HepG2 (cell line): ENCODE data around the gene DTNB. TPM values are rescaled to one million over a fixed set of nuclear protein-coding genes. Genes with fewer than 3 reads are reported as not detected.

Experiments used
- ATAC-seq: fragments of 200-7000 bp; cut with Tn5 transposase; 3 replicates; pipeline ENCODE4 v1.9.1; 2020; ENCODE audit warnings: mild to moderate bottlenecking, moderate library complexity
- BruUV-seq: library from RNA; stranded (reverse); fragments of 400-500 nt; replicated peaks from 2 replicates; lab custom pipeline; 2021; lab: Mats Ljungman, UMichigan
- CTCF ChIA-PET: fragments of 300-600 bp; formaldehyde crosslinking; extraction: SDS; loops from one replicate; lab custom pipeline; 2021; ENCODE audit warnings: low total read pairs, inconsistent platforms, low intra/inter-chr PET ratio; lab: Yijun Ruan, JAX
- POLR2A ChIA-PET: fragments of 350-600 bp; sonication (Branson Sonifier 250); formaldehyde crosslinking; loops from one replicate; lab custom pipeline; 2020; ENCODE audit warnings: antibody characterized with exemption, inconsistent platforms; lab: Yijun Ruan, JAX
- DNase-seq: peaks from one replicate; pipeline ENCODE4 v3.0.0-alpha.2; 2015; ENCODE audit warnings: low spot score
- FAIRE-seq: peaks from 3 replicates; lab custom pipeline; 2011; peaks lifted over from hg19 to GRCh38; lab: Jason Lieb, UNC
- H2AFZ ChIP-seq: one replicate; pipeline ENCODE4 v1.6.1; 2011; ENCODE audit warnings: low read length, inconsistent platforms
- H3K27ac ChIP-seq: fragments of 300-600 bp; 3 replicates; pipeline ENCODE4 v1.8.0; 2011; ENCODE audit warnings: mixed run types, mild to moderate bottlenecking, mixed read lengths, low read length, inconsistent platforms; ENCODE audit not compliant: insufficient read depth; ENCODE audit errors: extremely low read length
- H3K27me3 ChIP-seq, 2 experiments: fragments of 200-600 bp in 1 of 2; 2 replicates in 1 of 2; 3 replicates in 1 of 2; pipeline versions ENCODE4 v1.6.0 to v1.8.0; 2011; ENCODE audit warnings: low read length in 2 of 2, mild to moderate bottlenecking in 2 of 2, moderate library complexity in 2 of 2, inconsistent platforms in 1 of 2; ENCODE audit not compliant: insufficient read depth in 2 of 2, control insufficient read depth in 1 of 2
- H3K36me3 ChIP-seq, 2 experiments: fragments of 200-600 bp in 1 of 2; replicated peaks in 1 of 2; 2 replicates in 1 of 2; 3 replicates in 1 of 2; pipeline versions ENCODE4 v1.5.1 to v1.8.0; 2011; ENCODE audit warnings: low read length in 2 of 2, inconsistent platforms in 1 of 2; ENCODE audit not compliant: insufficient read depth in 2 of 2, control insufficient read depth in 1 of 2
- H3K4me1 ChIP-seq: 2 replicates; pipeline ENCODE4 v1.5.1; 2012; ENCODE audit warnings: low read length, inconsistent platforms; ENCODE audit not compliant: insufficient read depth
- H3K4me2 ChIP-seq: 2 replicates; pipeline ENCODE4 v1.6.0; 2011; ENCODE audit warnings: low read depth, low read length, inconsistent platforms
- H3K4me3 ChIP-seq, 3 experiments: fragments of 200-600 bp in 1 of 3; sonication (generic), shearing (Covaris generic) in 1 of 3; replicated peaks in 1 of 3; 2 replicates each; pipeline ENCODE4 v1.5.1; 2011 to 2016; ENCODE audit warnings: low read length in 3 of 3, inconsistent platforms in 2 of 3, low read depth in 2 of 3, mild to moderate bottlenecking in 2 of 3, control low read depth in 1 of 3, mixed read lengths in 1 of 3; ENCODE audit not compliant: insufficient read depth in 1 of 3
- H3K79me2 ChIP-seq: one replicate; pipeline ENCODE4 v1.6.1; 2011; ENCODE audit warnings: low read length, inconsistent platforms; ENCODE audit not compliant: insufficient read depth
- H3K9ac ChIP-seq: 2 replicates; pipeline ENCODE4 v1.6.0; 2011; ENCODE audit warnings: mild to moderate bottlenecking, low read depth, low read length, inconsistent platforms; ENCODE audit not compliant: insufficient read depth
- H3K9me3 ChIP-seq: 2 replicates; pipeline ENCODE4 v1.5.1; 2012; ENCODE audit warnings: mild to moderate bottlenecking, low read length
- H4K20me1 ChIP-seq: 2 replicates; pipeline ENCODE4 v1.6.0; 2011; ENCODE audit warnings: inconsistent platforms, mild to moderate bottlenecking, low read length, moderate library complexity; ENCODE audit not compliant: insufficient read depth
- ATF7-NPFF ChIP-seq: sonication (generic); formaldehyde crosslinking; IDR thresholded peaks from 2 replicates; pipeline ENCODE4 v1.8.1; 2023; ENCODE audit warnings: mild to moderate bottlenecking, low read depth, missing genetic modification reagents, moderate library complexity
- EED ChIP-seq: sonication (generic); formaldehyde crosslinking; IDR thresholded peaks from 2 replicates; pipeline ENCODE4 v1.5.0; 2020; ENCODE audit warnings: mild to moderate bottlenecking, missing genetic modification reagents
- HMG20A ChIP-seq: IDR thresholded peaks from 2 replicates; pipeline ENCODE4 v1.6.1; 2016; ENCODE audit warnings: borderline replicate concordance
- HOXA5 ChIP-seq: sonication (generic); formaldehyde crosslinking; IDR thresholded peaks from 2 replicates; pipeline ENCODE4 v1.4.0; 2020; ENCODE audit warnings: missing genetic modification reagents
- KAT7 ChIP-seq: IDR thresholded peaks from 2 replicates; pipeline ENCODE4 v1.6.1; 2018; ENCODE audit warnings: borderline replicate concordance, missing compliant biosample characterization
- MED1 ChIP-seq: sonication (generic); formaldehyde crosslinking; IDR thresholded peaks from 2 replicates; pipeline ENCODE4 v1.4.0; 2020; ENCODE audit warnings: missing genetic modification reagents
- ZBTB1 ChIP-seq: sonication (generic); formaldehyde crosslinking; IDR thresholded peaks from 2 replicates; pipeline ENCODE4 v1.4.0; 2020; ENCODE audit warnings: missing genetic modification reagents, borderline replicate concordance
- ZFP41 ChIP-seq: sonication (generic); formaldehyde crosslinking; IDR thresholded peaks from 2 replicates; pipeline ENCODE4 v1.4.0; 2020; ENCODE audit warnings: mild to moderate bottlenecking, missing genetic modification reagents, borderline replicate concordance
- ZNF224 ChIP-seq: sonication (generic); formaldehyde crosslinking; IDR thresholded peaks from 2 replicates; pipeline ENCODE4 v1.5.0; 2020; ENCODE audit warnings: mild to moderate bottlenecking, missing genetic modification reagents
- ZNF331 ChIP-seq: sonication (generic); formaldehyde crosslinking; IDR thresholded peaks from 2 replicates; pipeline ENCODE4 v1.4.0; 2020; ENCODE audit warnings: missing genetic modification reagents
- ZNF484 ChIP-seq: sonication (generic); formaldehyde crosslinking; IDR thresholded peaks from 2 replicates; pipeline ENCODE4 v1.5.1; 2020; ENCODE audit warnings: mild to moderate bottlenecking, low read depth, missing genetic modification reagents, borderline replicate concordance
- ZNF563 ChIP-seq: sonication (generic); formaldehyde crosslinking; IDR thresholded peaks from 2 replicates; pipeline ENCODE4 v1.8.0; 2022; ENCODE audit warnings: mild to moderate bottlenecking, moderate library complexity, missing genetic modification reagents
- ZNF609 ChIP-seq: sonication (generic); formaldehyde crosslinking; IDR thresholded peaks from 2 replicates; pipeline ENCODE4 v1.4.0; 2020; ENCODE audit warnings: mild to moderate bottlenecking, missing genetic modification reagents, borderline replicate concordance
- WGBS: methylation state at CpG from one replicate; pipeline ENCODE4 v1.1.6; 2017; ENCODE audit warnings: low lambda C conversion rate; 5-methylcytosine and 5-hydroxymethylcytosine counted together
- in situ Hi-C: cut with HindIII; loops from 2 replicates; pipeline ENCODE4 v1.10.0; 2017; ENCODE audit warnings: low pct_unique_long_range_greater_than_20kb; ENCODE audit not compliant: extremely low pct_ligation_motif_present
- intact Hi-C: fragments of 100-400 bp; cut with micrococcal nuclease; formaldehyde crosslinking; loops from one replicate; pipeline ENCODE4 v1.10.0; 2022; ENCODE audit not compliant: unreplicated experiment
- polyA plus RNA-seq, 8 experiments: library from polyadenylated mRNA; depleted of rRNA in 3 of 8; stranded (reverse) in 7 of 8; unstranded in 1 of 8; fragments of >200 nt; fragmentation: Illumina TruSeq in 4 of 8; extraction: Trizol in 4 of 8; gene quantifications; 2 replicates each; pipeline versions ENCODE4 v1.2.1 to v1.2.3, GENCODE V29; 2011 to 2016; ENCODE audit warnings: low read depth in 4 of 8, missing spikeins in 1 of 8, mixed read lengths in 1 of 8; ENCODE audit not compliant: insufficient read depth in 1 of 8
- total RNA-seq, 5 experiments: library from RNA; depleted of rRNA; stranded (reverse); fragments of >200 nt; fragmentation: Illumina TruSeq; extraction: Trizol; gene quantifications; 2 replicates each; pipeline ENCODE4 v1.2.3, GENCODE V29; 2016; ENCODE audit warnings: low read depth in 1 of 5
- TF ChIP-seq, protein P1 (sequence below): sonication (generic); formaldehyde crosslinking; IDR thresholded peaks from 2 replicates; pipeline ENCODE4 v1.4.0; 2020; ENCODE audit warnings: missing genetic modification reagents

Gene DTNB
- total and polyA plus RNA-seq, 2 of the 13 experiments (the other 11 are each of a cell fraction or from before 2014, with no cell fraction given), result 14.4 to 23.9 TPM

DNA sequence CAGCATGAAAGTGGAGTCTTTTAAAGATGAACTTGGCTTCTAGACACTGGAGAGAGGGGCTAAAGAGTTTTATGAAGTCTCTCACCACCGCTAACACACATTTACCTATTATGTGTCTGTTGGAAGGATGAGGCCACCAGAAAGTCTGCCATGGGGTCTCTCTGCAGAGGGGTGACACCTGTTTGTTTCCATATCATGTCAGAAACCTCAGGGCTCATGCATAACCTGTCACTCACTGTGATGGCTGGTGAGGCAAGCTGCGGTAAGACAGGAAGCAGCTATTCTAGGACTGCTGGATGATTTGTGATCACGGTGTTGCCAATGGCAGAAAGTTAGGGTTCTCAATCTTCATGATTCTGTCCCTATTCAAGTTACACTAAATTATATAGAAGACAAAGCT lies 270.9 kb downstream of the DTNB start:
- no peak overlapping the region for H3K4me3 ChIP-seq
- ChIA-PET CTCF (no interaction called here), POLR2A (no interaction called here)
- no peak for DNase-seq
- no peak overlapping the region for H3K4me2 ChIP-seq
- H3K4me1 ChIP-seq, result no peaks in the 10 kb centered on the region
- TF ChIP-seq EED (CRISPR knock-in tag), result no peak
- no peak for TF ChIP-seq ZNF609 (CRISPR knock-in tag)
- no peak for TF ChIP-seq HOXA5 (CRISPR knock-in tag)
- no peak for TF ChIP-seq ATF7-NPFF
- no peak for TF ChIP-seq HMG20A
- TF ChIP-seq ZFP41 (CRISPR knock-in tag), result no peak
- TF ChIP-seq ZNF563 (CRISPR knock-in tag), result no peak
- TF ChIP-seq, protein P1, sequence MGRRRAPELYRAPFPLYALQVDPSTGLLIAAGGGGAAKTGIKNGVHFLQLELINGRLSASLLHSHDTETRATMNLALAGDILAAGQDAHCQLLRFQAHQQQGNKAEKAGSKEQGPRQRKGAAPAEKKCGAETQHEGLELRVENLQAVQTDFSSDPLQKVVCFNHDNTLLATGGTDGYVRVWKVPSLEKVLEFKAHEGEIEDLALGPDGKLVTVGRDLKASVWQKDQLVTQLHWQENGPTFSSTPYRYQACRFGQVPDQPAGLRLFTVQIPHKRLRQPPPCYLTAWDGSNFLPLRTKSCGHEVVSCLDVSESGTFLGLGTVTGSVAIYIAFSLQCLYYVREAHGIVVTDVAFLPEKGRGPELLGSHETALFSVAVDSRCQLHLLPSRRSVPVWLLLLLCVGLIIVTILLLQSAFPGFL (CRISPR knock-in tag), result no peak
- TF ChIP-seq ZNF484 (CRISPR knock-in tag), result no peak
- no peak for TF ChIP-seq ZNF331 (CRISPR knock-in tag)
- TF ChIP-seq ZNF224 (CRISPR knock-in tag), result no peak
- no peak for TF ChIP-seq KAT7 (CRISPR knock-in tag)
- TF ChIP-seq ZBTB1 (CRISPR knock-in tag), result no peak
- no peak for TF ChIP-seq MED1 (CRISPR knock-in tag)
- H3K36me3 ChIP-seq, result no peaks in the 10 kb centered on the region
- in situ Hi-C loops (no loop called here), intact Hi-C loops (no loop called here)
- H4K20me1 ChIP-seq, result no peaks in the 10 kb centered on the region
- H3K9me3 ChIP-seq, result no peaks in the 10 kb centered on the region
- no peak for FAIRE-seq
- H2AFZ ChIP-seq, result no peak overlapping the region
- no peak for ATAC-seq
- H3K27me3 ChIP-seq, result no peaks in the 10 kb centered on the region
- 94% methylated on average over 3 of the region's 3 CpGs for whole genome bisulfite sequencing
- H3K9ac ChIP-seq, result no peak overlapping the region
- no TSS peak for BruUV-seq
- no peaks in the 10 kb centered on the region for H3K79me2 ChIP-seq
- H3K27ac ChIP-seq, result no peak overlapping the region
